Brain microvascular endothelial cell (primary cell): Measurements from ENCODE around the gene PTK6.

Experiments
- DNase-seq: peaks from one replicate; pipeline ENCODE4 v3.0.0-alpha.2; 2020
- H3K27ac ChIP-seq: fragments of 250-450 bp; sonication (Bioruptor Pico); 2 replicates; pipeline ENCODE4 v1.5.1; 2020; ENCODE audit warnings: mild to moderate bottlenecking, moderate library complexity
- H3K27me3 ChIP-seq: fragments of 250-450 bp; sonication (Bioruptor Pico); replicated peaks from 2 replicates; pipeline ENCODE4 v1.5.1; 2020; ENCODE audit warnings: mild to moderate bottlenecking
- H3K36me3 ChIP-seq: fragments of 250-450 bp; sonication (Bioruptor Pico); replicated peaks from 2 replicates; pipeline ENCODE4 v1.5.1; 2020; ENCODE audit warnings: mild to moderate bottlenecking
- H3K4me3 ChIP-seq: 2 replicates; pipeline ENCODE4 v1.5.1; 2011; ENCODE audit warnings: low read depth, mild to moderate bottlenecking, control low read depth, low read length, moderate library complexity
- CTCF ChIP-seq: IDR thresholded peaks from 2 replicates; pipeline ENCODE4 v1.5.1; 2011; ENCODE audit warnings: low read depth, mild to moderate bottlenecking, moderate library complexity, low read length, control low read depth, inconsistent platforms; ENCODE audit errors: missing control alignments
- in situ Hi-C: cut with HindIII; loops from 2 replicates; pipeline ENCODE4 v1.10.0; 2017; ENCODE audit warnings: low sequenced_read_pairs, low pct_ligation_motif_present

The PTK6 gene

DNA sequence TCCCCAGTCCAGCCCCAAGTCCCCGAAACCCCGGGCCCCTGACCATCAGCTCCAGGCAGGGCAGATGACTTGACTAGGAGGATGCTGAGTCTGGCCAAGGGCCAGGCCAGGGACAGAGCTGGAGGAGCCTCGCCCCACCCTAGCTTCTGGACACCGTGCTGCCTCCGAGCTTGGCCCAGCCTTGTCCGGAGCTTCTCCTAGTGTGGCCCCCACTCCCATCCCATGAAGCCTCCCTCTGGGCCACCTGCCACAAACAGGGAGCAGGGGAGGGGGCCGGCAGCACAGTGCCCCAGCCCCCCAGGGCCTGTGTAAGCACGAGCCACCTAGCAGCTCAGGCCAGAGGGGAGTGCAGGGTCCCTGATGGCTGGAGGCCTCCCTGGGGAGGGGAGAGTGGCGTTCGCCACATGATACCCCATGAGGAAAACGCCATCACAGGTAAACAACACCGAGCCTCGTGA is 43.6 kb downstream of the PTK6 start:
- TF ChIP-seq CTCF, result no peak
- H3K36me3 ChIP-seq, result no peaks in the 10 kb centered on the region
- in situ Hi-C loops, result no loop called here
- peaks cover 13% of the 10 kb centered on the region for H3K27me3 ChIP-seq
- DNase-seq, result no peak
- no peak overlapping the region for H3K27ac ChIP-seq
- no peak overlapping the region for H3K4me3 ChIP-seq

DNA sequence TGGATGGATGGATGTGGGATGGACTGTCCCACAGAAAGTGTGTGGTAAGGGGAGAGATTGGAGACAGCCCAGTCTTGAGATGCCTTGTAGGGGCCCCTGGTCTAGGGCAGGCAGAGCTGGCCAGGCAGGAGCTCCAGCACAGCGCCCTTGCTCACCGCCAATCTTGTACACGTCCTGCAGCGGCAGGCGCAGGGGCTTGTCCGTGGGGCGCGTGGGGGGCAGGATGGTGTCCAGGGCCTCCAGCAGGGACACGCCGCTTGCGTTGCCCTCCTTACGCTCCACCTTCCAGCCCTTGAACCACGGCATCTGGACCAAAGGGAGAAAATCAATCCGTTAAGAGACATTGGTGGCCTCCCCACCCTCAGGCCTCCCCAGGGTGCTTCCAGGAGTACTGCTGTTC is 44.2 kb downstream of the PTK6 start:
- in situ Hi-C loops, result no loop called here
- no peak overlapping the region for H3K27ac ChIP-seq
- no peak for TF ChIP-seq CTCF
- no peak overlapping the region for H3K4me3 ChIP-seq
- no peaks in the 10 kb centered on the region for H3K36me3 ChIP-seq
- peaks cover 11% of the 10 kb centered on the region for H3K27me3 ChIP-seq
- DNase-seq, result no peak

DNA sequence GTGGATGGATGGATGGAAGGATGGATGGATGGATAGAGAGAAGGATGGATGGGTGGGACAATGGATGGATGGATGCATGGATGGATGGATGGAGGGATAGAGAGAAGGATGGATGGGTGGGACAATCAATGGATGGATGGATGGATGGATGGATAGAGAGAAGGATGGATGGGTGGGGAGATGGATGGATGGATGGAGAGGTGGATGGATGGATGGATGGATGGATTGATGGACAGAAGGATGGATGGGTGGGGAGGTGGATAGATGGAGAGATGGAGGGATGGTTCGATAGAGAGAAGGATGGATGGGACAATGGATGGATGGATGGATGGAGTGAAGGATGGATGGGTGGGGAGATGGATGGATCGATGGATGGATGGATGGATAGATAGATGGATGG is 44.7 kb downstream of the PTK6 start:
- H3K4me3 ChIP-seq, result no peak overlapping the region
- peaks cover 15% of the 10 kb centered on the region for H3K27me3 ChIP-seq
- in situ Hi-C loops, result no loop called here
- no peak overlapping the region for H3K27ac ChIP-seq
- H3K36me3 ChIP-seq, result no peaks in the 10 kb centered on the region
- DNase-seq, result no peak
- no peak for TF ChIP-seq CTCF

DNA sequence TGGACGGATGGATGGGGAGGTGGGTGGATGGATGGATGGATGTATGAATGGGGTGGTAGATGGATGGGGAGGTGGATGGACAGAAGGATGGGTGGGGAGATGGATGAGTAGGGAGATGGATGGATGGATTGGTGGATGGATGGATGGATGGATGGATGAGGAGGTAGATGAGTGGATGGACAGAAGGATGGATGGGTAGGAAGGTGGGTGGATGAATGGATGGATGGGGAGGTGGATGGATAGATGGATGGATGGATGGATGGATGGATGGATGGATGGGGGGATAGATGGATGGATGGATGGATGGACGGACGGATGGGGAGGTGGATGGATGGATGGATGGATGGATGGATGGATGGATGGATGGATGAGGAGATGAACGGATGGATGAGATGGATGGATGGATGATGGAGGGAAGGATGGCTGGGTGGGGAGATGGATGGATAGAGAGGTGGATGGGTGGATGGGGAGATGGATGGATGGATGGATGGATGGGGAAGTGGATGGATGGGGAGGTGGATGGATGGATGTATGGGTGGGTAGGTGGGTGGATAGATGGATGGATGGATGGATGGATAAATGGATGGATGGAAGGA is 45.4 kb downstream of the PTK6 start:
- Histone ChIP-seq H3K4me3 (no peak overlapping the region), H3K27me3 (peaks cover 17% of the 10 kb centered on the region)
- in situ Hi-C loops, result no loop called here

GRCh38 chr20:63491078-63491477 is 46.1 kb downstream of the PTK6 start:
- H3K4me3 ChIP-seq, result no peak overlapping the region
- in situ Hi-C loops, result no loop called here
- no peaks in the 10 kb centered on the region for H3K36me3 ChIP-seq
- no peak for TF ChIP-seq CTCF
- DNase-seq, result no peak
- H3K27me3 ChIP-seq, result peaks cover 17% of the 10 kb centered on the region
- no peak overlapping the region for H3K27ac ChIP-seq

More for the DNA sequence above, 45.4 kb downstream of the PTK6 start:
- TF ChIP-seq CTCF, result no peak
- no peak for DNase-seq
- no peaks in the 10 kb centered on the region for H3K36me3 ChIP-seq
- H3K27ac ChIP-seq, result no peak overlapping the region

GRCh38 chr20:63490416-63490815 is 46.8 kb downstream of the PTK6 start:
- Histone ChIP-seq H3K36me3 (no peaks in the 10 kb centered on the region), H3K4me3 (no peak overlapping the region), H3K27ac (no peak overlapping the region), H3K27me3 (peaks cover 17% of the 10 kb centered on the region)
- TF ChIP-seq CTCF, result no peak
- in situ Hi-C loops, result no loop called here
- DNase-seq, result no peak
